Lower leg skin (tissue), 3 donors: ENCODE results near the gene TRIM45.

Experiments used
- POLR2A ChIP-seq, 2 donors: fragments of 450-650 bp; IDR thresholded peaks; one replicate each; pipeline ENCODE4 v1.6.1; 2016 to 2017; ENCODE audit warnings: antibody characterized with exemption in 2 of 2, mild to moderate bottlenecking in 1 of 2, moderate library complexity in 1 of 2
- TF ChIP-seq, protein P1 (sequence below), 3 donors: fragments of 450-650 bp; IDR thresholded peaks; one replicate each; pipeline ENCODE4 v1.5.1; 2016; ENCODE audit warnings: antibody characterized with exemption in 3 of 3, mild to moderate bottlenecking in 3 of 3, moderate library complexity in 2 of 3

DNA sequence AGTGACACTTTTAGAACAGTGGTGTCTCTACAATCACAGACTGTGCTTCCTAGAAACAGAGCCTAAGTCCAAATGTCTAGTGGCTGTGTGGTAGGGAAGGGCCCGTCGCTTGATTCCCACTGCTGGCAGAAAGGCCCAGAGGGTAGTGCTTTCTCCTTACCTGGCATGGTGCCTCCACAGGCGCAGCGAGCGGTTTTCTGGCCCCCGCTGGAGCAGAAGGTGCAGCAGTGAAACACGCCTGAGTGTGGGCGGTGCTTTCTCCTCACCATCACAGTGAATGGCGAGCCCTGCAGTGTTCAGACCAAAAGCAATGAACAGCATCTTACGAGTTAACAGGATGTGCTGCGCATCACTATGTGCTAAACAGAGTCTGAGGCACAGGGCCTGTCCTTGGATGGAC is 8.3 kb downstream of the TRIM45 start:
- TF ChIP-seq, protein P1, sequence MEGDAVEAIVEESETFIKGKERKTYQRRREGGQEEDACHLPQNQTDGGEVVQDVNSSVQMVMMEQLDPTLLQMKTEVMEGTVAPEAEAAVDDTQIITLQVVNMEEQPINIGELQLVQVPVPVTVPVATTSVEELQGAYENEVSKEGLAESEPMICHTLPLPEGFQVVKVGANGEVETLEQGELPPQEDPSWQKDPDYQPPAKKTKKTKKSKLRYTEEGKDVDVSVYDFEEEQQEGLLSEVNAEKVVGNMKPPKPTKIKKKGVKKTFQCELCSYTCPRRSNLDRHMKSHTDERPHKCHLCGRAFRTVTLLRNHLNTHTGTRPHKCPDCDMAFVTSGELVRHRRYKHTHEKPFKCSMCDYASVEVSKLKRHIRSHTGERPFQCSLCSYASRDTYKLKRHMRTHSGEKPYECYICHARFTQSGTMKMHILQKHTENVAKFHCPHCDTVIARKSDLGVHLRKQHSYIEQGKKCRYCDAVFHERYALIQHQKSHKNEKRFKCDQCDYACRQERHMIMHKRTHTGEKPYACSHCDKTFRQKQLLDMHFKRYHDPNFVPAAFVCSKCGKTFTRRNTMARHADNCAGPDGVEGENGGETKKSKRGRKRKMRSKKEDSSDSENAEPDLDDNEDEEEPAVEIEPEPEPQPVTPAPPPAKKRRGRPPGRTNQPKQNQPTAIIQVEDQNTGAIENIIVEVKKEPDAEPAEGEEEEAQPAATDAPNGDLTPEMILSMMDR (IDR thresholded peaks at IDR 0.05) = no peak
- TF ChIP-seq POLR2A (IDR thresholded peaks at IDR 0.05) = no peak
